RCC 7860 (cell line): ENCODE results near the gene SURF6.
"Not testable (repeated sequence)": the region's sequence is repeated elsewhere in the genome, so short reads cannot be mapped to it uniquely, and the experiment has no call there.

ENCODE experiments used
- DNase-seq: peaks from one replicate; pipeline ENCODE4 v3.0.0-alpha.2; 2015; ENCODE audit warnings: low spot score
- FAIRE-seq: peaks from 2 replicates; lab custom pipeline; 2012; peaks lifted over from hg19 to GRCh38; lab: Jason Lieb, UNC

The SURF6 gene

DNA sequence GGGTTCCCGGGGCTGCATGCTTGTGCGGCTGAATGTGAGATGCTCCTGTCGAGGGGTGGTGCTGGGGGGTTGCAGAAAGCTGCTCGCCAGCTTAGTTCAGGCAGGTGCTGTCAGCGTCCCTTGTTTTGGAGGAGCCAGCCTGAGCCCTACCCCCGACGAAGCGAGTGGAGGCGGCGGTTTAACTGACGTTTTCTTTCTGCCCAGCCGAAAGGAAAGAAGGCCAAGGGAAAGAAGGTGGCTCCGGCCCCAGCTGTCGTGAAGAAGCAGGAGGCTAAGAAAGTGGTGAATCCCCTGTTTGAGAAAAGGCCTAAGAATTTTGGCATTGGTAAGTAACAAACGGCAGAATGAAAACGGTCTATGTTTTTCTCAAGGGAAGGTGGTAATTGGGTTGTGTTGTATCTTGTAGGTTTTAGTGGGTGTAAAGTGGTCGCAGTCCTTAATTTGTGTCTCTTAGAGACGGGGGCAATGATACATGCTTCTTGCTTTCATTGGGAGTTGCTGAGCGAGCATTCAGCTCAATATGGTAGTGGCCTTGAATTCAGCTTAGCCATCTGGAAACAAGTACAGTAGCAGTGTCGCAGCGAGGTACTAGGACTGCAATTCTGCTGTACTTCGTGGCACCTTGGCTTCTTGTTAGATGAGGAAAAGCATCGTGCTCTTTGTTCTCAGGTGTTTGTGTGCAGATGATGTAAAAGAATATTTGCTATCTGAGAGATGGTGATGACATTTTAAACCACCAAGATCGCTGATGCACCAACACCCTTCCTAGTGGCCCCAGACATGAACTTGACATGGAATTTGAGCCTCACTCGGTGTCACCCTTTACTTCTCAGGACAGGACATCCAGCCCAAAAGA is 13.0 kb upstream of the SURF6 start:
- DNase-seq = no peak
- FAIRE-seq = no peak

DNA sequence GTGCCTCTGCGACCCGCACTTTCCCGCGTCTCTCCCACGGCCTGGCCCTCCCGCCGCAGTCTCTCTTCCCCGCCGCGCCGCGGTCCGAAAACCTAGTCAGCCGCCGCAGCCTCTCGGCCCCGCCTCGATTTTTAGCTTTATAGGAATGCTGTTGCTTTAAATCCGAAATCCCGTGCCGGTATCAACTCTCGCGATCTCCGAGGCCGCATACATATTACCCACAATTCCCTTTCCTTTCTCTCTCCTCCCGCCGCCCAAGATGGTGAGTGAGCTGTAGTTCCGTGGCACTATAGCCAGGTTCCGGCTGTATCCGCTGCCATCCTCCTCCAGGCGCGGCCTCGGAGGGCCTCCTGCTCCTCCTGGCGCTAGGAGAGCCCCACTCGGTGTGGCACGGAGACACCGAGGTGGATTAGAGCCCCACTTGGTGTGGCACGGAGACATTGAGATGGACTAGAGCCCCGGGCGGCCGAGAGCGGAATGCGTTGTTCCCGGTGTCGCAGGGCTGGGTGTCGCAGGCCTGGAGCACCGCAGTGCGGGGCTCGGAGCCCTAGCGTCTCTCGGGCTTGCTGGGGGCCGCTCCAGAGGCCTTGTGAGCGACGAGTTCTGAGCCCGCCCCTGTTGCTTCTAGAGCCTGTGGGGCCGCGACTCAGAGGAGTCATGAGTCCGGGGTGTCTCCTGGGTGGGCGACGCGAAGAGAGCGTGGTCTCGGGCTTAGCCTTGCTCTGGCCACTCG is 12.2 kb upstream of the SURF6 start, which contains the start of the genes MED22 and RPL7A:
Gene MED22, minus strand, starts transcription at position 147 of the 733 bp plus-strand sequence. CDS start 1,469 bp downstream, outside the sequence.
Gene RPL7A, plus strand, starts transcription at position 234 of the 733 bp plus-strand sequence. Its CDS starts 26 bp downstream, at position 260.
- DNase-seq = peak; percentile 93
- FAIRE-seq = peak; percentile 68

- no peak for FAIRE-seq
- DNase-seq = no peak
Observed at GRCh38 chr9:133347515-133347984, 11.6 kb upstream of the SURF6 start.

GRCh38 chr9:133346021-133346785 is 10.2 kb upstream of the SURF6 start:
- DNase-seq (no peak), FAIRE-seq (no peak)

DNA sequence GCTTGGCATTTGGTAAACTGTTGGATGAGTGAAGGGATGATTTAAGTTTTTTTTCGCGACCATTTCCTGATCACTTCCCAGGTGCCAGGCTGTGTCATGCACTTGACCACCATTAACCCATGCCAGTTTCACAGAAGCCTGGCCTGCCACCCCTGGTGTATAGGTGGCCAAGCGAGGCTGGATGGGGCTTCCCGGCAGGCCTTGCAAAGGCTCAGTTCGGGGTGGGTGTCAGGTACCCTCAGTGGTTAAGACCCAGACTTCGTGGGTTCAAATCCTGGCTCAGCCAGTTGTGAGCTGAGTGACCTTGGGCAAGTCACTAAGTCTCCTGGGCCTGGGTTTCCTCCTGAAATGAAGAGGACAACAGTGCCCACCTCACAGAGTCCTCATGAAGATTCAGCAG is 9.6 kb upstream of the SURF6 start:
- no peak for DNase-seq
- FAIRE-seq = no peak

DNA sequence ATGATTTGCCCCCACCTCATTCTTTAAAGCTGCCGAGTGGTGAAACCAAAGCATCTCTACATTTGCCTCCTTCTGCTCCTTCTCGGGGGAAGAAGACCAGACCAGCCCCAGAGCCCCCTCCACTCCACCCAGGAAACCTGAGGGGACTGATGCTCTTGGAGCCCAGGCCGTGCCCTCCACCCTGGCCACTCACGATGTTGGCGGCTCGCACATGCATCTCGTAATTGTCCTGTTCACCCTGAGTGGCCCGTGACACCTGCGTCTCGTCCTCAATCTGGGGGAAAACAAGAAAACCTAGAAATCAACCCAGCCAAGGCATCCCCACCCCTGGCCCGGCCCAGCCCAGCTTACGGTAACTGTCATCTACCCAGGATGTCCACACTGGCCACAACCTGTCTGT is 9.0 kb upstream of the SURF6 start:
- FAIRE-seq = no peak
- no peak for DNase-seq

GRCh38 chr9:133344071-133344470 is 8.1 kb upstream of the SURF6 start:
- FAIRE-seq = no peak
- DNase-seq = no peak

DNA sequence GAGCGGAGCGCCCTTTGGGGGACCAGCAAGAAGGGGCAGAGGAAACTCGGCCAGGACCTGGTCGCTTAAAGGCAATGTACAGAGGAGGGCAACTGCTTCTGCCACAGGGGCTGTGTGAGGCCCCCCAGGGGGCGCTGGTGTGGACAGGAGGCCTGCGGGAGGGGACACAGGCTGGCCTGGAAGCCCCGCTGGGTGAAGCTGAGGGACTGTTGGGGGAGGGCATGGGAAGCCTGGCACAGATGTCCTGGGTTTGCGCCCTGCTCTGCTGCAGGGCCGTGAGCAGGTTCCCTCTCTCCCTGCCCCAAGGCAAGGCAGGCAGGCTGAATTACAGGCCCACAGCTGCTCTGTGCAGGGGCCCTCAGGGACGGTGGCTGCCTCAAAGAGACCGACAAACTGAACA is 6.6 kb upstream of the SURF6 start:
- DNase-seq (no peak), FAIRE-seq (no peak)

- DNase-seq = no peak
- FAIRE-seq = no peak
Observed at GRCh38 chr9:133342069-133342406, 6.0 kb upstream of the SURF6 start.

DNA sequence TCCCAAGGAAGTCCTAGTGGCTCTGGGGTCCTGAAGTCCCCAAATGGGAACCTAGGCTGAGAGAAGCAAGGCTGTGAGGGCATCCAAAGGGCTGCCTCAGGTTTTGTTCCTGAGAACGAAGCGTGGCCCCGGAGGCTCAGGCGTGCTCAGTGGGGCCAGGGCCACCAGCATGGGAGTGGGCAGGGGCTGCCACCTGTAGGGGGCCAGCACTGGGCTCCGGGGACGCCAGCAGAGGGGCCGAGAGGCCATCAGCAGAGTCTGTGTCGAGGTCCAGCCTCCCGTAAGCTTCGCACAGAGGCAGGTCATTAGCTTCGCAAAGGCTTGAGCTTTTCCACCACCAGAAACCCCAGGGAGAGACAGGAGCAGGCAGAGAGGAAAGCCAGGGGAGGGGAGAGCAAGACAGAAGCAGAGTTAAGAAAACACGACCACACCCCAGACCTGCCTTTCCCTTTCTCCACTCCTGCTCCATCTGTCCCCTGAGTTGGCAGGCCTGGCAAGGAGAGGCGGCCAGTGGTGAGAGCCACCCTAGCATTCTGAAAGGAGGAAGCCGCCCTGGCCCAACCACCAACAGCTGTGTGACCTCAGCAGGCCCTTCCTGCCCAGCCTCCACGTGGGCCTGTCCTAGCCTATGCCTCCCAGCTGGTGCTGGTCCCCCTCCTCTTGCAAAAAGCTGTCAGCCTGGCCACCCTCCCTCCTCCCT is 5.5 kb upstream of the SURF6 start:
- FAIRE-seq (no peak), DNase-seq (no peak)

DNA sequence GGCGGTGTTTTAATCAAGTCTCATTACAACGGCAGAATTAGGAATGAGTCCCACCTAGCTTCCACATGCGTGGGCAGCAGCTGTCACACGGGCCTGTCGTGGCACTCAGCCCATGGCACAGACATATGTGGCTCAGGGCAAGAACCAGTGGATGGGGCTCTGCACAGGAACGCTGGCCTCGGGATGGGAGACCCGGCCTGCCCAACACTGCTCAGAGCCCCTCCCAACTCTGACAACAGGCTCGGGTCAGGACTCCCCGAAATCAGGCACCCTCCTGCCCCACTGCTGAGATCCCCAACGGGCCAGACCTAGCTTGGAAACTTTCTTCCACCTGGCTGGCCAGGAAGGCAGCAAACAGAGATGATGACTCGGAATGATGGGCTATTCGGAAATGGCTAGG is 4.9 kb upstream of the SURF6 start:
- DNase-seq = no peak

DNA sequence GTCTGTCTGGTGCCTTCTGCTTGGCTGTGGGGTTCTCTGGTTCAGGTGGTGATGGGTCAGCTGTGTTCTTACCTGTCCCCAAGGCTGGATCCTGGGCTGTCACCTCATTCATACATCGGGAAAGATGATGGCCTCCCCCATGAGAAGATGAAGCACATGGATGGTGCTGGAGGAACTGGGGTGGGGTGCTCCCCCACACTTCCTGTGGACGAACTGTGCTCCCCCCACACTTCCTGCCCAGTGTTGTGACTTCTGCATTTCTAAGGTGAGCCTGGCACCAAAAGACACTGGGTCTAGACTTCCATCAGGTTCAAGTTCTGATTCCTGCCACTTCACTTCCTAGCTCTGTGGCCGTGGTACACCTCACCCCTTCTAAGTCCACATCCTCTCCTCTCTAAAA is 4.3 kb upstream of the SURF6 start:
- DNase-seq (no peak), FAIRE-seq (no peak)

More for the DNA sequence above, 4.9 kb upstream of the SURF6 start:
- no peak for FAIRE-seq

- DNase-seq = no peak
- no peak for FAIRE-seq
Observed at GRCh38 chr9:133339641-133340040, 3.7 kb upstream of the SURF6 start.

DNA sequence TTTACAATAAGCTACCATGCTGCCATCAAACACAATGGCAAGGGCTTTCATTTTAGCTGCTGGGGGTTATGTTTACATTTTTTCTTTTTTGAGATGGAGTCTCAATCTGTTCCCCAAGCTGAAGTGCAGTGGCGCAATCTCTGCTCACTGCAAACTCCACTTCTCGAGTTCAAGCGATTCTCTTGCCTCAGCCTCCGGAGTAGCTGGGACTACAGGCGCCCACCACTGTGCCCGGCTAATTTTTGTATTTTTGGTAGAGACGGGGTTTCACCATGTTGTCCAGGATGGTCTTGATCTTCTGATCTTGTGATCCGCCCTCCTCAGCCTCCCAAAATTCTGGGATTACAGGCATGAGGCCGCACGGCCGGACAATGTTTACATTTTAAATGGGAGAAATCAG is 1.1 kb downstream of the SURF6 start:
- not testable (repeated sequence) for FAIRE-seq, DNase-seq

- no peak for DNase-seq
- FAIRE-seq = no peak
Observed at GRCh38 chr9:133334161-133334560, 1.8 kb downstream of the SURF6 start.

DNA sequence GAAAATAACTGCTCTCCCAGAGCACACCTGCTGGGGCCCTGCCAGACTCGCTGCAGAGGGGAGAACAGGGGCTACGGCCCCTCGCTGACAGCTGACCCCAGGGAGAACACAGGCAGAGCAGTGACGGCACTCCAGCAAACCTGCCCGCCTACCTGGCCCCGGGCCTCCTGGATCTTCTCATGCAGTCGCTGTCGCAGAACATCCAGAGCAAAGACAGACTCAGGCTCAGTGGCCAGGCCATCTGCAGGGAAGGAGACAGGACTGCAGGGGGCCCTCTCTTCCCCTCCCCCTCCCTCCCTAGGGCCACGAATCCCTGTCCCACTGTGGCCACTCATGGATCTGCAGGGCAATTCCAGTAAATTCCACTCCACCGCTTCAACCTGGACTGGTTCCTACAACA is 2.4 kb downstream of the SURF6 start:
- no peak for DNase-seq
- FAIRE-seq = no peak

GRCh38 chr9:133333011-133333410 is 3.0 kb downstream of the SURF6 start:
- FAIRE-seq = no peak
- no peak for DNase-seq

GRCh38 chr9:133332381-133332730 is 3.6 kb downstream of the SURF6 start:
- no peak for FAIRE-seq
- DNase-seq = no peak

DNA sequence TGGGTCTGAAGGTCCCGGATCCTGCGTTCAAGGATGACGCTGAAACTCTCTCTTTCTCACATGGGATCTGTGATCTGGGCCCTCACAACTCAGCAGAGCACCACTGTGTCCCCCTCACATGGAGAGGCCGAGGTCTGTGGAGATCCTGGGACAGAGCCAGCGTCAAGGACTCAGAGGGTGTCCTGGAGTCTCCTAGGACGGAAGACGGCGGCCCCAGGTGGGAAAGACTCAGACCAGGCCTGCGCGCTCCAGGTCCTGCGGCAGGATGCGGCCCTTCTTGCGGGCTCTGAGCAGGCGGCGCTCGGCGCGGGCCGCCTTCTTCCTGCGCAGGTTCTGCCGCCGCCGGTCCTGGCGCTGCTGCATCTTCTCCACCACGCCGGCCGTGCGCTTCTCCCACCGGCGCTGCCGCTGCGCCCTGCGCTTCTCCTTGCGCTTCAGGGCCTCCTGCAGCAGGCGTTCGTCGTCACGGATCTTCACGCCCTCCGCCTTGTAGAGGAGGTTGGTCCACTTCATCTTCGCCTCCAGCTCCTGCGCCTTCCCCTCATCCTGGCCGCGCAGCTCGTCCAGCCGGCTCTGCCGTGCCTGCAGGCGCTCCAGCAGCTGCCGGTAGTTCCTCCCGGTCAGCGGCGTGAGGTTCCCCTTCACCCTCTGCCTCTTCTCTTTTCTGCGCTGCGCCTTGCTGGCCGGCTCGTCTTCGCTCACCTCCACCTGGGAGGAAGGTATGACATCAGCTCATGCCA is 4.2 kb downstream of the SURF6 start:
- FAIRE-seq (no peak), DNase-seq (no peak)

DNA sequence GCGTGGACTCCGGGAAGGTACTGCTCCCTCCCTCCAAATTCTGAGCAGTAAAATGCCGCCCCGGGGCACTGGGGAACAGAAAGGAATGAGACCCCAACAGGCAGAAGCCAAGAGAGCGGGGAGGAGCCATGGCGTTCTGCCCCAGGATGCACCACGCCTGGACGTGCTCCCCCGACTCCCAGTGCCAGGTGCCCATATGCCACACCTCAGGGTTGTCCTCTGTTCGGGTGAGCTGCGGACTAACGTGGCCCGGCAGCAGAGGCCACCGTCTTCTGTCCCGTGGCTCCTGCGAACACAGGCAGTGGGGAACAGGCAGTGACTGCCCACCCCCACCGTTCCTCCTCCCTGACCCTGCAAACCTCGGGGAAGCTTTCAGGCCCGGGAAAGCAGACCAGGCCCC is 4.8 kb downstream of the SURF6 start:
- FAIRE-seq (no peak), DNase-seq (no peak)
